ENCODE data around the gene ACADVL. TPM values are rescaled to one million over a fixed set of nuclear protein-coding genes. Genes with fewer than 3 reads are reported as not detected.

Gene ACADVL
- total and polyA plus RNA-seq, 4 donors: 158 to 774 (median 545) TPM

DNA sequence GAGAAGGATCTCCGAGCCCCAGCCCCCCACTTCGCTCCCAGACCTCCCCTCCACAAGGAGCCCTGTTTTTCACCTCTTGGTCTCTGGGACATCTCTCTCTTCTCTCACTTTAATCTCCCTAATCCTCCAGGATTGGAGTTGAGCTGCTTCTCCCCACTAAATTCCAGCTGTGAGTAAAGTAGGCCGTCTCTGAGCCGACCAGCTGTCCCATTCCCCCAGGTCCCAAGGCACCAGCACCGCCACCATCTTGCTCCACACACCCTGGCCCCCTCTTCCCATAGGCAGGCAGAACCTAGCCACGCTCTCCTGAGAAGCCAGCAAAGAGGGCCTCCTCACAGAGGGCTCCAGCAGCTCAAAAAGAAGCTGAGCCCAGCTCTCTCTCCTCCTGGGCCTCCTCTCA is 980 bp upstream of the ACADVL start:
- H3K4me1 ChIP-seq (ENCODE audit: control insufficient read depth in 5 of 5, insufficient read depth in 5 of 5, low read length in 5 of 5): peaks cover 6 to 57% (median 24%) of the 10 kb centered on the region in 5 donors
- no peak for ATAC-seq (ENCODE audit: insufficient read depth, low FRiP score)

DNA sequence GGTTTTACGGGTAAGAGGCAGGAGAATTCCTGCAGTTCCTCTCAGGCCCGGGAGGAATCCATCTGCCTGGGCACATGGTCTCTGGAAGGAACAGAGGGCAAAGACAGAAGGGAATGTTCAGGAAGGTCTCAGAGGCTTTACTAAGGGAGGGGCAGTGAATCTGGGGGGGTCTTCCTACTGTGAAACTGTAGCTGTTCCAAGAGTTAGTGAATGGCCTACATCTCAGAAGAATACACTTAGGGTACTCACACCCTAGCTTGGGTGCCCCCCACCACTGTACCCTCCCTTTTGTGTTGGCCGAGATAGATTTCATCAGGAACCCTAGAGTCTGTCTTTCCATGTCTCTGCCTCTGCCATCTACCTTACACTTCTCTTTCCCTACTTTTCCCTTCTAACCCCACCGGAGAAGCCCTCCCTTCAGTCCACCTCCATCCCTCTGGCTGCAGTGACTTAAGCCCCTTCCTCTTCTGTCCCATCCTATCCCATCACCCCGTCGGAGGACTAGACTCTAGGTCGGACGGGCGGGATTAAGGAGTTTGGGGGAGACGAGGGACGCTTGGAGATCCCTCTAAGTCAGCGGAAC is 418 bp upstream of the ACADVL start:
- H3K9me3 ChIP-seq (ENCODE audit: control insufficient read depth in 4 of 4, insufficient read depth in 3 of 4, low read length in 3 of 4): no peaks in the 10 kb centered on the region
- ATAC-seq (ENCODE audit: insufficient read depth, low FRiP score): no peak
- H3K36me3 ChIP-seq (ENCODE audit: control insufficient read depth in 4 of 4, insufficient read depth in 4 of 4, low read length in 4 of 4): peaks cover 5 to 29% (median 13%) of the 10 kb centered on the region in 4 donors
- H3K4me3 ChIP-seq: no peak overlapping the region
- peak overlapping the region; percentile 39 to 96 for H3K27ac ChIP-seq (ENCODE audit: low read depth in 1 of 2, low read length in 1 of 2)
- no peaks in the 10 kb centered on the region for H3K27me3 ChIP-seq (ENCODE audit: control insufficient read depth in 3 of 3, insufficient read depth in 3 of 3, low read length in 2 of 3)
- H3K4me1 ChIP-seq (ENCODE audit: control insufficient read depth in 5 of 5, insufficient read depth in 5 of 5, low read length in 5 of 5): peaks cover 6 to 54% (median 20%) of the 10 kb centered on the region in 5 donors
- H3K9ac ChIP-seq (ENCODE audit: insufficient read depth in 1 of 2, low read length in 2 of 2): peak overlapping the region in 1 of 2 donors; percentile 65
- no peak for TF ChIP-seq CTCF (IDR thresholded peaks at IDR 0.05; ENCODE audit: control extremely low read depth, extremely low read depth)
- DNase-seq: no peak
- 6 to 18% methylated on average over 12 of the region's 12 CpGs for whole genome bisulfite sequencing, 2 donors

More for the DNA sequence above, 980 bp upstream of the ACADVL start:
- DNase-seq: no peak
- Histone ChIP-seq H3K27me3 (ENCODE audit: control insufficient read depth in 3 of 3, insufficient read depth in 3 of 3, low read length in 2 of 3) (no peaks in the 10 kb centered on the region), H3K9me3 (ENCODE audit: control insufficient read depth in 4 of 4, insufficient read depth in 3 of 4, low read length in 3 of 4) (no peaks in the 10 kb centered on the region), H3K4me3 (no peak overlapping the region), H3K36me3 (ENCODE audit: control insufficient read depth in 4 of 4, insufficient read depth in 4 of 4, low read length in 4 of 4) (peaks cover 3 to 24% (median 13%) of the 10 kb centered on the region in 4 donors), H3K27ac (ENCODE audit: low read depth in 1 of 2, low read length in 1 of 2) (no peak overlapping the region), H3K9ac (ENCODE audit: insufficient read depth in 1 of 2, low read length in 2 of 2) (no peak overlapping the region)
- no peak for TF ChIP-seq CTCF (IDR thresholded peaks at IDR 0.05; ENCODE audit: control extremely low read depth, extremely low read depth)
- WGBS, 2 donors: 81 to 88% methylated on average over 6 of the region's 6 CpGs

GRCh38 chr17:7220593-7221277 is 997 bp downstream of the ACADVL start:
- Histone ChIP-seq H3K9me3 (ENCODE audit: control insufficient read depth in 4 of 4, insufficient read depth in 3 of 4, low read length in 3 of 4) (no peaks in the 10 kb centered on the region), H3K27ac (ENCODE audit: low read depth in 1 of 2, low read length in 1 of 2) (peak overlapping the region; percentile 96 to 98), H3K9ac (ENCODE audit: insufficient read depth in 1 of 2, low read length in 2 of 2) (peak overlapping the region; percentile 63 to 80), H3K36me3 (ENCODE audit: control insufficient read depth in 4 of 4, insufficient read depth in 4 of 4, low read length in 4 of 4) (peaks cover 5 to 39% (median 15%) of the 10 kb centered on the region in 4 donors), H3K27me3 (ENCODE audit: control insufficient read depth in 3 of 3, insufficient read depth in 3 of 3, low read length in 2 of 3) (no peaks in the 10 kb centered on the region), H3K4me1 (ENCODE audit: control insufficient read depth in 5 of 5, insufficient read depth in 5 of 5, low read length in 5 of 5) (peaks cover 6 to 43% (median 20%) of the 10 kb centered on the region in 5 donors), H3K4me3 (peak overlapping the region; percentile 83)
- DNase-seq (peak; percentile 42 to 54 (median 52)), ATAC-seq (ENCODE audit: insufficient read depth, low FRiP score) (no peak)
- WGBS, 2 donors: 19 to 26% methylated on average over 11 of the region's 11 CpGs
- TF ChIP-seq CTCF (IDR thresholded peaks at IDR 0.05; ENCODE audit: control extremely low read depth, extremely low read depth): no peak
